H1 (cell line): ENCODE measurements around the gene BRME1. TPM values are rescaled to one million over a fixed set of nuclear protein-coding genes. Genes with fewer than 3 reads are reported as not detected.

ENCODE experiments used
- CTCF ChIA-PET: fragments of 300-600 bp; sonication (Branson Sonifier 250); formaldehyde crosslinking; loops from one replicate; lab custom pipeline; 2021; ENCODE audit not compliant: partially characterized antibody; lab: Charles Lee
- POLR2A ChIA-PET: fragments of 300-600 bp; sonication (Branson Sonifier 250); formaldehyde crosslinking; loops from one replicate; lab custom pipeline; 2021; ENCODE audit warnings: inconsistent platforms; ENCODE audit not compliant: partially characterized antibody; lab: Charles Lee
- DNase-seq, 2 experiments: peaks; one replicate each; pipeline versions ENCODE4 v3.0.0 to v3.0.0-alpha.2; 2010 to 2022; ENCODE audit warnings: low spot score in 2 of 2, low read depth in 1 of 2, mixed read lengths in 1 of 2
- FAIRE-seq: peaks from 2 replicates; lab custom pipeline; 2011; peaks lifted over from hg19 to GRCh38; lab: Jason Lieb, UNC
- H2AFZ ChIP-seq: 2 replicates; pipeline ENCODE4 v1.8.1; 2012; ENCODE audit warnings: low read length, inconsistent platforms
- H2AK5ac ChIP-seq: 2 replicates; pipeline ENCODE4 v1.6.1; 2013; ENCODE audit warnings: low read depth, low read length
- H2BK120ac ChIP-seq: replicated peaks from 2 replicates; pipeline ENCODE3; 2013; ENCODE audit warnings: low read depth, low read length, inconsistent platforms
- H2BK12ac ChIP-seq: 2 replicates; pipeline ENCODE4 v1.6.1; 2013; ENCODE audit warnings: low read depth, low read length
- H2BK15ac ChIP-seq: 2 replicates; pipeline ENCODE4 v1.6.1; 2013; ENCODE audit warnings: low read length
- H2BK20ac ChIP-seq: 2 replicates; pipeline ENCODE4 v1.6.1; 2013; ENCODE audit warnings: low read length
- H2BK5ac ChIP-seq: 2 replicates; pipeline ENCODE4 v1.6.1; 2013; ENCODE audit warnings: low read depth, low read length
- H3K14ac ChIP-seq: 2 replicates; pipeline ENCODE4 v1.6.1; 2013; ENCODE audit warnings: inconsistent platforms; ENCODE audit not compliant: insufficient read length
- H3K18ac ChIP-seq: 2 replicates; pipeline ENCODE4 v1.6.1; 2013; ENCODE audit warnings: low read length; ENCODE audit errors: extremely low read depth
- H3K23ac ChIP-seq: 2 replicates; pipeline ENCODE4 v1.6.1; 2013; ENCODE audit warnings: inconsistent platforms; ENCODE audit not compliant: insufficient read length
- H3K23me2 ChIP-seq: 2 replicates; pipeline ENCODE4 v1.6.1; 2013; ENCODE audit warnings: low read depth, low read length
- H3K27ac ChIP-seq: 2 replicates; pipeline ENCODE4 v1.6.1; 2011; ENCODE audit warnings: low read depth, low read length, inconsistent platforms
- H3K27me3 ChIP-seq, 4 experiments: replicated peaks in 1 of 4; 1 replicate in 1 of 4; 2 replicates in 3 of 4; pipeline versions ENCODE4 v1.6.1 to v1.8.1; 2011 to 2013; ENCODE audit warnings: low read length in 3 of 4, mild to moderate bottlenecking in 3 of 4, inconsistent platforms in 2 of 4, mixed read lengths in 2 of 4, moderate library complexity in 1 of 4; ENCODE audit not compliant: control insufficient read depth in 3 of 4, insufficient read depth in 3 of 4; ENCODE audit errors: extremely low read depth in 1 of 4
- H3K36me3 ChIP-seq, 4 experiments: 2 replicates each; pipeline versions ENCODE4 v1.6.1 to v1.8.1; 2011 to 2013; ENCODE audit warnings: mild to moderate bottlenecking in 4 of 4, low read length in 3 of 4, moderate library complexity in 2 of 4, control low read depth in 1 of 4, inconsistent platforms in 1 of 4; ENCODE audit not compliant: insufficient read depth in 4 of 4, control insufficient read depth in 2 of 4
- H3K4ac ChIP-seq: replicated peaks from 2 replicates; pipeline ENCODE3; 2013; ENCODE audit warnings: low read length, low read depth, mixed read lengths, inconsistent platforms; ENCODE audit not compliant: insufficient read length
- H3K4me1 ChIP-seq, 4 experiments: replicated peaks in 1 of 4; 1 replicate in 1 of 4; 2 replicates in 3 of 4; pipeline versions ENCODE4 v1.6.1 to v1.8.1; 2011 to 2013; ENCODE audit warnings: low read length in 3 of 4, inconsistent platforms in 2 of 4, mixed read lengths in 1 of 4; ENCODE audit not compliant: insufficient read depth in 4 of 4, control insufficient read depth in 3 of 4
- H3K4me2 ChIP-seq, 2 experiments: 2 replicates each; pipeline versions ENCODE4 v1.6.1 to v1.8.1; 2011 to 2013; ENCODE audit warnings: low read depth in 2 of 2, low read length in 2 of 2, control low read depth in 1 of 2, inconsistent platforms in 1 of 2, mild to moderate bottlenecking in 1 of 2; ENCODE audit not compliant: insufficient read depth in 1 of 2
- H3K4me3 ChIP-seq, 4 experiments: fragments of 200-600, 300-600 bp in 1 of 4; sonication (generic), shearing (Covaris generic), sonication (Bioruptor Twin) in 1 of 4; 2 replicates each; pipeline versions ENCODE4 v1.5.1 to v1.8.1; 2011 to 2016; ENCODE audit warnings: low read length in 4 of 4, low read depth in 3 of 4, control low read depth in 2 of 4, inconsistent platforms in 2 of 4, mild to moderate bottlenecking in 2 of 4, mixed read lengths in 1 of 4, moderate library complexity in 1 of 4; ENCODE audit not compliant: insufficient read depth in 2 of 4; ENCODE audit errors: extremely low read depth in 1 of 4
- H3K56ac ChIP-seq: replicated peaks from 2 replicates; pipeline ENCODE3; 2013; ENCODE audit warnings: low read depth, mild to moderate bottlenecking, mixed read lengths, low read length, inconsistent platforms; ENCODE audit not compliant: insufficient read length
- H3K79me1 ChIP-seq: 2 replicates; pipeline ENCODE4 v1.6.1; 2013; ENCODE audit warnings: low read depth, low read length, control low read depth
- H3K79me2 ChIP-seq, 2 experiments: 2 replicates each; pipeline versions ENCODE4 v1.6.1 to v1.8.1; 2012 to 2013; ENCODE audit warnings: low read length in 2 of 2, mild to moderate bottlenecking in 2 of 2, inconsistent platforms in 1 of 2; ENCODE audit not compliant: insufficient read depth in 2 of 2, control insufficient read depth in 1 of 2
- H3K9ac ChIP-seq, 4 experiments: replicated peaks in 1 of 4; 1 replicate in 1 of 4; 2 replicates in 3 of 4; pipeline versions ENCODE4 v1.6.1 to v1.8.1; 2011 to 2013; ENCODE audit warnings: low read depth in 3 of 4, low read length in 3 of 4, control low read depth in 2 of 4, mild to moderate bottlenecking in 2 of 4, moderate library complexity in 2 of 4, inconsistent platforms in 1 of 4; ENCODE audit errors: extremely low read depth in 1 of 4
- H3K9me3 ChIP-seq, 2 experiments: 2 replicates each; pipeline versions ENCODE4 v1.6.1 to v1.8.1; 2012 to 2013; ENCODE audit warnings: mild to moderate bottlenecking in 2 of 2, moderate library complexity in 2 of 2, control low read depth in 1 of 2, inconsistent platforms in 1 of 2, low read depth in 1 of 2, low read length in 1 of 2, mixed read lengths in 1 of 2; ENCODE audit not compliant: insufficient read depth in 2 of 2
- H4K20me1 ChIP-seq, 2 experiments: replicated peaks in 1 of 2; 2 replicates each; pipeline versions ENCODE3 to v1.8.1; 2011 to 2013; ENCODE audit warnings: inconsistent platforms in 2 of 2, low read length in 2 of 2, mild to moderate bottlenecking in 1 of 2; ENCODE audit not compliant: insufficient read depth in 2 of 2, control insufficient read depth in 1 of 2
- H4K5ac ChIP-seq: 2 replicates; pipeline ENCODE4 v1.6.1; 2013; ENCODE audit warnings: low read length, low read depth, mixed read lengths, inconsistent platforms; ENCODE audit not compliant: insufficient read length
- H4K8ac ChIP-seq: 2 replicates; pipeline ENCODE4 v1.8.0; 2013; ENCODE audit warnings: mild to moderate bottlenecking, moderate library complexity, low read length, inconsistent platforms; ENCODE audit not compliant: insufficient read depth; ENCODE audit errors: extremely low read depth
- H4K91ac ChIP-seq: replicated peaks from 2 replicates; pipeline ENCODE3; 2013; ENCODE audit warnings: low read length, mixed read lengths, inconsistent platforms; ENCODE audit not compliant: insufficient read length
- CEBPB ChIP-seq: IDR thresholded peaks from 2 replicates; pipeline ENCODE4 v1.6.1; 2012; ENCODE audit warnings: low read depth, low read length
- CHD2 ChIP-seq: IDR thresholded peaks from 2 replicates; pipeline ENCODE4 v1.6.1; 2012; ENCODE audit warnings: low read length, improper control_type of control experiment
- GTF2F1 ChIP-seq: IDR thresholded peaks from 2 replicates; pipeline ENCODE4 v1.6.1; 2012; ENCODE audit warnings: low read depth, low read length, improper control_type of control experiment, borderline replicate concordance
- WGBS, 2 experiments: shearing (Covaris generic) in 1 of 2; methylation state at CpG; one replicate each; pipeline versions ENCODE4 v1.1.6 to v1.1.7; 2013 to 2015; ENCODE audit warnings: low lambda C conversion rate in 2 of 2, mixed read lengths in 2 of 2, inconsistent platforms in 1 of 2, low coverage in 1 of 2, missing lambda C conversion rate in 1 of 2; ENCODE audit not compliant: insufficient replicate concordance in 2 of 2, insufficient coverage in 1 of 2, insufficient read length in 1 of 2; ENCODE audit errors: extremely low coverage in 1 of 2, missing lambda C conversion rate in 1 of 2; 5-methylcytosine and 5-hydroxymethylcytosine counted together
- polyA plus RNA-seq, 7 experiments: library from polyadenylated mRNA; depleted of rRNA in 3 of 7; stranded (reverse) in 5 of 7; unstranded in 2 of 7; fragments of >200 nt in 5 of 7; fragments of 200-250 nt in 2 of 7; gene quantifications; 1 replicate in 5 of 7; 2 replicates in 1 of 7; 4 replicates in 1 of 7; pipeline versions ENCODE4 v1.2.1 to v1.2.3, GENCODE V29; 2011 to 2013; ENCODE audit warnings: missing spikeins in 2 of 7, mixed read lengths in 2 of 7
- total RNA-seq: library from RNA; stranded (reverse); fragmentation: NEBNext Ultra II Directional; extraction: Animal tissue kit (Norgen Biotek cat#: 25700); gene quantifications from 2 replicates; pipeline ENCODE4 v1.2.1, GENCODE V29; 2021
- TF ChIP-seq, protein P1 (sequence below): IDR thresholded peaks from 2 replicates; pipeline ENCODE4 v1.6.1; 2011; ENCODE audit warnings: low read depth, mild to moderate bottlenecking, low read length; ENCODE audit not compliant: insufficient read depth

BRME1 gene
- total and polyA plus RNA-seq, 2 of the 8 experiments (the other 6 are each of a cell fraction or from before 2014, with no cell fraction given): 4.6 to 4.7 TPM

- no peak overlapping the region for H2BK15ac ChIP-seq
- H3K4me2 ChIP-seq: no peak overlapping the region
- no peak overlapping the region for H3K4me3 ChIP-seq
- 91% methylated on average over 5 of the region's 5 CpGs; no CpG with 5 or more reads in 1 of the 2 experiments for WGBS, 2 experiments
- H3K27ac ChIP-seq: no peak overlapping the region
- H4K8ac ChIP-seq: no peak overlapping the region
- no peaks in the 10 kb centered on the region for H3K23me2 ChIP-seq
- no peak overlapping the region for H2BK20ac ChIP-seq
- no peaks in the 10 kb centered on the region for H3K36me3 ChIP-seq
- no peak overlapping the region for H3K56ac ChIP-seq
- FAIRE-seq: no peak
- H2AK5ac ChIP-seq: no peak overlapping the region
- no peak overlapping the region for H3K4ac ChIP-seq
- POLR2A ChIA-PET: interaction anchor here (1.1 to 1.2 kb wide), 2 partner anchors 14 to 42 kb away, joined by 3 read pairs; no protein-coding TSS in a partner anchor
- H3K9ac ChIP-seq: no peak overlapping the region
- H3K4me1 ChIP-seq: no peaks in the 10 kb centered on the region
- H2BK12ac ChIP-seq: no peak overlapping the region
- no peak overlapping the region for H3K14ac ChIP-seq
- CTCF ChIA-PET: interaction anchor here (0.7 to 1.2 kb wide), 4 partner anchors 14 to 165 kb away, joined by 3 to 4 read pairs (median 3); no protein-coding TSS in a partner anchor
- H3K79me1 ChIP-seq: no peaks in the 10 kb centered on the region
- H2AFZ ChIP-seq: no peak overlapping the region
- H3K18ac ChIP-seq: no peak overlapping the region
- no peak overlapping the region for H2BK120ac ChIP-seq
- H3K79me2 ChIP-seq: no peaks in the 10 kb centered on the region
- no peak for DNase-seq
- no peaks in the 10 kb centered on the region for H4K20me1 ChIP-seq
- H4K5ac ChIP-seq: no peak overlapping the region
- H4K91ac ChIP-seq: no peak overlapping the region
- H2BK5ac ChIP-seq: no peak overlapping the region
- no peak overlapping the region for H3K23ac ChIP-seq
- no peaks in the 10 kb centered on the region for H3K27me3 ChIP-seq
- H3K9me3 ChIP-seq: no peaks in the 10 kb centered on the region
- TF ChIP-seq GTF2F1 (no peak), CEBPB (no peak), CHD2 (no peak)
- TF ChIP-seq, protein P1, sequence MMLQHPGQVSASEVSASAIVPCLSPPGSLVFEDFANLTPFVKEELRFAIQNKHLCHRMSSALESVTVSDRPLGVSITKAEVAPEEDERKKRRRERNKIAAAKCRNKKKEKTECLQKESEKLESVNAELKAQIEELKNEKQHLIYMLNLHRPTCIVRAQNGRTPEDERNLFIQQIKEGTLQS: no peak
Measured at GRCh38 chr19:13894552-13894951, 11.4 kb downstream of the BRME1 start.
